Smooth muscle cell of the pulmonary artery (primary cell): Measurements from ENCODE around the gene GPR78. TPM values are rescaled to one million over a fixed set of nuclear protein-coding genes. Genes with fewer than 3 reads are reported as not detected.

Source experiments
- total RNA-seq: library from RNA; depleted of rRNA; stranded (reverse); fragments of >200 nt; gene quantifications from 2 replicates; pipeline ENCODE4 v1.2.3, GENCODE V29; 2014

Gene GPR78, protein sequence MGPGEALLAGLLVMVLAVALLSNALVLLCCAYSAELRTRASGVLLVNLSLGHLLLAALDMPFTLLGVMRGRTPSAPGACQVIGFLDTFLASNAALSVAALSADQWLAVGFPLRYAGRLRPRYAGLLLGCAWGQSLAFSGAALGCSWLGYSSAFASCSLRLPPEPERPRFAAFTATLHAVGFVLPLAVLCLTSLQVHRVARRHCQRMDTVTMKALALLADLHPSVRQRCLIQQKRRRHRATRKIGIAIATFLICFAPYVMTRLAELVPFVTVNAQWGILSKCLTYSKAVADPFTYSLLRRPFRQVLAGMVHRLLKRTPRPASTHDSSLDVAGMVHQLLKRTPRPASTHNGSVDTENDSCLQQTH
- total RNA-seq: 0.03 and 0.78 TPM in 2 replicates

DNA sequence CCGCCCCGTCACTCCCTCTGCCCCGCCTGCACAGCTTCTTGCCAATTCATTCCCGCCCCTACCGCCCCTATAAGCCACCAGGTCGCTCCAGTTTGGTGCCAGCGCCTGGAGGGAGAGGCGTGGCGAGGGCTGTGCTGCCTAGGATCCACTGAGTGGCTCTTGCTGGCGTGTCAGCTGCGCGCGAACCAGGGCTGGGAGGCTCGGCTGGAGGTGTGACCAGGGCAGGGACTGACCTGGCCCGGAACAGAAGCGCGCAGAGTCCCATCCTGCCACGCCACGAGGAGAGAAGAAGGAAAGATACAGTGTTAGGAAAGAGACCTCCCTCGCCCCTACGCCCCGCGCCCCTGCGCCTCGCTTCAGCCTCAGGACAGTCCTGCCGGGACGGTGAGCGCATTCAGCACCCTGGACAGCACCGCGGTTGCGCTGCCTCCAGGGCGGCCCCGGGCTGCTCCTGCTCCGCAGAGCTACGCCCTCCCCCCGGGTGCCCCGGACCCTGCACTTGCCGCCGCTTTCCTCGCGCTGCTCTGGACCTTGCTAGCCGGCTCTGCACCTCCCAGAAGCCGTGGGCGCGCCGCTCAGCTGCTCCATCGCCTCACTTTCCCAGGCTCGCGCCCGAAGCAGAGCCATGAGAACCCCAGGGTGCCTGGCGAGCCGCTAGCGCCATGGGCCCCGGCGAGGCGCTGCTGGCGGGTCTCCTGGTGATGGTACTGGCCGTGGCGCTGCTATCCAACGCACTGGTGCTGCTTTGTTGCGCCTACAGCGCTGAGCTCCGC, at the start of gene GPR78:
TSS of gene GPR78 (plus strand) at position 72 of the 773 bp plus-strand sequence. CDS start at position 663, 591 bp downstream.

DNA sequence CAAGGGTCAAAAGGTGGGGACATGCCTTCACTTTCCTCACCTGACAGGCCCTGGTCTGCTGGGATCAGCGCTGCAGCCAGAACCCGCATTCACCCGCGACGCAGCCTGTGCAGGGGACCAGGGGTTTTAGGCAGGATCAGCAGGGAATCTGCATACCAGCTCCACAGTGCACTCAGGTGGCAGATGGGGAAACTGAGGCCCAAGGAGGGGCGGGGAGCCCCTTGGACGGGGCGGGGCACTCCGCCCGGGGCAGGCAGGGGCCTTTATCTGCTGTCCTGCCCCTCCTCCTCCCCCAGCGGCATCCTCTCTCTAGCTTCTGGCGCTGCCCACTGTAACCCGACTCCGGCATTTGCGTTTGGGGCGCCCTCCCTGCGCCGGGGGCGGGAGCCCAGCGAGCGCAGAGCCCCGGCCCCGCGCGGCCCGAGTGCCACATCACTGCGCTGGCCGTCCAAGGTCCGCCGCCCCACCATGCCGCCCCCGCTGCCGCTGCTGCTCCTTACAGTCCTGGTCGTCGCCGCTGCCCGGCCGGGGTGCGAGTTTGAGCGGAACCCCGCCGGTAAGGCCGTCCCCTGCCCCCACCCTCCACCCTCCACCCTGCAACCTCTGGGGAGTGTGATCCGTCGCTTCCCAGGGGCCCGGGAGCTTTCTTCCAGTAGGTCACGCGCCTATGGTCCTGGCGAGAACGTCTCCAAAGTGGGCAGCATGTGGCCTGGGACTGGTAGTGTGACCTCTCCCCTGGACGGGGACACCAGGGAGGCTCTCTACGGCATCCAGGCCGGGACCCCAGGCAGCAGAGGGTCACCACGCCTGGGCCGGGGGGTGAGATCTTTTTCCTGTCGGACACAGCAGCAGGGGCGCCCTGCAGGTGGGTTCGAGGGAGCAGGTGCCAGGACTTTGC, 12.4 kb downstream of the GPR78 start, which contains the start of gene CPZ:
TSS of gene CPZ (plus strand) at position 400 of the 898 bp plus-strand sequence. CDS start at position 469, 69 bp downstream.

Other genes with a start within 250 kb of the GPR78 start
- gene ACOX3, start 139.7 kb upstream of the GPR78 start, total RNA-seq: 22.1 and 32.9 TPM in 2 replicates
- 11.4 and 15.0 TPM in 2 replicates for gene TRMT44, start 139.6 kb upstream of the GPR78 start, total RNA-seq
- gene CPZ, start 12.4 kb downstream of the GPR78 start, total RNA-seq: 1.8 and 24.4 TPM in 2 replicates